ENCODE measurements around the gene TXNDC11.
"Not testable (repeated sequence)": the region's sequence is repeated elsewhere in the genome, so short reads cannot be mapped to it uniquely, and the experiment has no call there.

The TXNDC11 gene

GRCh38 chr16:11742536-11743307, at the start of gene TXNDC11:
Gene TXNDC11 (minus strand): TSS chr16:11742857. CDS start chr16:11742730, 127 bp downstream.
- no peak for FAIRE-seq

- no peak for FAIRE-seq
Measured at GRCh38 chr16:11791144-11791828, 48.6 kb upstream of the TXNDC11 start.

GRCh38 chr16:11788914-11789313, 46.3 kb upstream of the TXNDC11 start:
- no peak for FAIRE-seq

GRCh38 chr16:11784980-11785599, 42.4 kb upstream of the TXNDC11 start:
- not testable (repeated sequence) for FAIRE-seq

GRCh38 chr16:11784381-11784780, 41.7 kb upstream of the TXNDC11 start:
- FAIRE-seq, result not testable (repeated sequence)

GRCh38 chr16:11784038-11784369, 41.3 kb upstream of the TXNDC11 start:
- FAIRE-seq, result no peak

- FAIRE-seq, result no peak
Measured at GRCh38 chr16:11783319-11784037, 40.8 kb upstream of the TXNDC11 start.

- FAIRE-seq, result no peak
Measured at GRCh38 chr16:11781773-11782172, 39.1 kb upstream of the TXNDC11 start.

- no peak for FAIRE-seq
Measured at GRCh38 chr16:11780991-11781680, 38.5 kb upstream of the TXNDC11 start.

- FAIRE-seq, result no peak
Measured at GRCh38 chr16:11779074-11779473, 36.4 kb upstream of the TXNDC11 start.

GRCh38 chr16:11774065-11774626, 31.5 kb upstream of the TXNDC11 start:
- FAIRE-seq, result no peak

GRCh38 chr16:11768849-11769248, 26.2 kb upstream of the TXNDC11 start:
- FAIRE-seq, result no peak

- FAIRE-seq, result no peak
Measured at GRCh38 chr16:11762431-11762830, 19.8 kb upstream of the TXNDC11 start.

- FAIRE-seq, result no peak
Measured at GRCh38 chr16:11759997-11760396, 17.3 kb upstream of the TXNDC11 start.

GRCh38 chr16:11759163-11759834, 16.6 kb upstream of the TXNDC11 start:
- FAIRE-seq, result no peak

GRCh38 chr16:11757671-11758545, 15.3 kb upstream of the TXNDC11 start:
- no peak for FAIRE-seq

- no peak for FAIRE-seq
Measured at GRCh38 chr16:11756248-11756647, 13.6 kb upstream of the TXNDC11 start.

- FAIRE-seq, result no peak
Measured at GRCh38 chr16:11755022-11755760, 12.5 kb upstream of the TXNDC11 start.

- FAIRE-seq, result no peak
Measured at GRCh38 chr16:11752856-11753255, 10.2 kb upstream of the TXNDC11 start.

GRCh38 chr16:11750056-11750455, 7.4 kb upstream of the TXNDC11 start:
- FAIRE-seq, result no peak
